GM21825 (cell line): ENCODE results near the gene ANKRD16.

ENCODE experiments used
- ATAC-seq: cut with Tn5 transposase; IDR thresholded peaks from one replicate; pipeline ENCODE4 v1.9.1; 2021; ENCODE audit warnings: mild to moderate bottlenecking, moderate library complexity; ENCODE audit not compliant: unreplicated experiment

Gene ANKRD16

GRCh38 chr10:5812283-5813090 is 77.2 kb downstream of the ANKRD16 start:
- ATAC-seq = peak; percentile 19
